HepG2 (cell line): ENCODE results near the gene SELENOS. TPM values are rescaled to one million over a fixed set of nuclear protein-coding genes. Genes with fewer than 3 reads are reported as not detected.
A peak's percentile ranks its signal among the peaks of the same experiment; 100 is the strongest.

Experiments used
- ATAC-seq: fragments of 200-7000 bp; cut with Tn5 transposase; 3 replicates; pipeline ENCODE4 v1.9.1; 2020; ENCODE audit warnings: mild to moderate bottlenecking, moderate library complexity
- BruUV-seq: library from RNA; stranded (reverse); fragments of 400-500 nt; replicated peaks from 2 replicates; lab custom pipeline; 2021; lab: Mats Ljungman, UMichigan
- CTCF ChIA-PET: fragments of 300-600 bp; formaldehyde crosslinking; extraction: SDS; loops from one replicate; lab custom pipeline; 2021; ENCODE audit warnings: low total read pairs, inconsistent platforms, low intra/inter-chr PET ratio; lab: Yijun Ruan, JAX
- POLR2A ChIA-PET: fragments of 350-600 bp; sonication (Branson Sonifier 250); formaldehyde crosslinking; loops from one replicate; lab custom pipeline; 2020; ENCODE audit warnings: antibody characterized with exemption, inconsistent platforms; lab: Yijun Ruan, JAX
- DNase-seq: peaks from one replicate; pipeline ENCODE4 v3.0.0-alpha.2; 2015; ENCODE audit warnings: low spot score
- FAIRE-seq: peaks from 3 replicates; lab custom pipeline; 2011; peaks lifted over from hg19 to GRCh38; lab: Jason Lieb, UNC
- H2AFZ ChIP-seq: one replicate; pipeline ENCODE4 v1.6.1; 2011; ENCODE audit warnings: low read length, inconsistent platforms
- H3K27ac ChIP-seq: fragments of 300-600 bp; 3 replicates; pipeline ENCODE4 v1.8.0; 2011; ENCODE audit warnings: mixed run types, mild to moderate bottlenecking, mixed read lengths, low read length, inconsistent platforms; ENCODE audit not compliant: insufficient read depth; ENCODE audit errors: extremely low read length
- H3K27me3 ChIP-seq, 2 experiments: fragments of 200-600 bp in 1 of 2; 2 replicates in 1 of 2; 3 replicates in 1 of 2; pipeline versions ENCODE4 v1.6.0 to v1.8.0; 2011; ENCODE audit warnings: low read length in 2 of 2, mild to moderate bottlenecking in 2 of 2, moderate library complexity in 2 of 2, inconsistent platforms in 1 of 2; ENCODE audit not compliant: insufficient read depth in 2 of 2, control insufficient read depth in 1 of 2
- H3K36me3 ChIP-seq, 2 experiments: fragments of 200-600 bp in 1 of 2; replicated peaks in 1 of 2; 2 replicates in 1 of 2; 3 replicates in 1 of 2; pipeline versions ENCODE4 v1.5.1 to v1.8.0; 2011; ENCODE audit warnings: low read length in 2 of 2, inconsistent platforms in 1 of 2; ENCODE audit not compliant: insufficient read depth in 2 of 2, control insufficient read depth in 1 of 2
- H3K4me1 ChIP-seq: 2 replicates; pipeline ENCODE4 v1.5.1; 2012; ENCODE audit warnings: low read length, inconsistent platforms; ENCODE audit not compliant: insufficient read depth
- H3K4me2 ChIP-seq: 2 replicates; pipeline ENCODE4 v1.6.0; 2011; ENCODE audit warnings: low read depth, low read length, inconsistent platforms
- H3K4me3 ChIP-seq, 3 experiments: fragments of 200-600 bp in 1 of 3; sonication (generic), shearing (Covaris generic) in 1 of 3; replicated peaks in 1 of 3; 2 replicates each; pipeline ENCODE4 v1.5.1; 2011 to 2016; ENCODE audit warnings: low read length in 3 of 3, inconsistent platforms in 2 of 3, low read depth in 2 of 3, mild to moderate bottlenecking in 2 of 3, control low read depth in 1 of 3, mixed read lengths in 1 of 3; ENCODE audit not compliant: insufficient read depth in 1 of 3
- H3K79me2 ChIP-seq: one replicate; pipeline ENCODE4 v1.6.1; 2011; ENCODE audit warnings: low read length, inconsistent platforms; ENCODE audit not compliant: insufficient read depth
- H3K9ac ChIP-seq: 2 replicates; pipeline ENCODE4 v1.6.0; 2011; ENCODE audit warnings: mild to moderate bottlenecking, low read depth, low read length, inconsistent platforms; ENCODE audit not compliant: insufficient read depth
- H3K9me3 ChIP-seq: 2 replicates; pipeline ENCODE4 v1.5.1; 2012; ENCODE audit warnings: mild to moderate bottlenecking, low read length
- H4K20me1 ChIP-seq: 2 replicates; pipeline ENCODE4 v1.6.0; 2011; ENCODE audit warnings: inconsistent platforms, mild to moderate bottlenecking, low read length, moderate library complexity; ENCODE audit not compliant: insufficient read depth
- DPF2 ChIP-seq: sonication (generic); formaldehyde crosslinking; IDR thresholded peaks from 2 replicates; pipeline ENCODE4 v1.4.0; 2020; ENCODE audit warnings: mild to moderate bottlenecking, low read depth, missing genetic modification reagents, borderline replicate concordance
- JUND ChIP-seq: sonication (generic); formaldehyde crosslinking; IDR thresholded peaks from 2 replicates; pipeline ENCODE4 v1.8.0; 2022; ENCODE audit warnings: mild to moderate bottlenecking, missing genetic modification reagents
- MYNN ChIP-seq: sonication (generic); formaldehyde crosslinking; IDR thresholded peaks from 2 replicates; pipeline ENCODE4 v1.4.0; 2020; ENCODE audit warnings: mild to moderate bottlenecking, low read depth, missing genetic modification reagents
- MZF1 ChIP-seq: sonication (generic); formaldehyde crosslinking; IDR thresholded peaks from 2 replicates; pipeline ENCODE4 v1.8.1; 2023; ENCODE audit warnings: mild to moderate bottlenecking, missing genetic modification reagents, borderline replicate concordance
- NFE2L1 ChIP-seq: sonication (generic); formaldehyde crosslinking; IDR thresholded peaks from 2 replicates; pipeline ENCODE4 v1.4.0; 2020; ENCODE audit warnings: missing genetic modification reagents, mild to moderate bottlenecking, borderline replicate concordance
- NRL ChIP-seq: sonication (generic); formaldehyde crosslinking; IDR thresholded peaks from 2 replicates; pipeline ENCODE4 v1.5.0; 2020; ENCODE audit warnings: missing genetic modification reagents, mild to moderate bottlenecking, moderate library complexity, borderline replicate concordance
- ZNF263 ChIP-seq: sonication (generic); formaldehyde crosslinking; IDR thresholded peaks from 2 replicates; pipeline ENCODE4 v1.4.0; 2020; ENCODE audit warnings: missing genetic modification reagents
- ZNF543 ChIP-seq: sonication (generic); formaldehyde crosslinking; IDR thresholded peaks from 2 replicates; pipeline ENCODE4 v1.4.0; 2020; ENCODE audit warnings: mild to moderate bottlenecking, missing genetic modification reagents
- WGBS: methylation state at CpG from one replicate; pipeline ENCODE4 v1.1.6; 2017; ENCODE audit warnings: low lambda C conversion rate; 5-methylcytosine and 5-hydroxymethylcytosine counted together
- in situ Hi-C: cut with HindIII; loops from 2 replicates; pipeline ENCODE4 v1.10.0; 2017; ENCODE audit warnings: low pct_unique_long_range_greater_than_20kb; ENCODE audit not compliant: extremely low pct_ligation_motif_present
- intact Hi-C: fragments of 100-400 bp; cut with micrococcal nuclease; formaldehyde crosslinking; loops from one replicate; pipeline ENCODE4 v1.10.0; 2022; ENCODE audit not compliant: unreplicated experiment
- polyA plus RNA-seq, 8 experiments: library from polyadenylated mRNA; depleted of rRNA in 3 of 8; stranded (reverse) in 7 of 8; unstranded in 1 of 8; fragments of >200 nt; fragmentation: Illumina TruSeq in 4 of 8; extraction: Trizol in 4 of 8; gene quantifications; 2 replicates each; pipeline versions ENCODE4 v1.2.1 to v1.2.3, GENCODE V29; 2011 to 2016; ENCODE audit warnings: low read depth in 4 of 8, missing spikeins in 1 of 8, mixed read lengths in 1 of 8; ENCODE audit not compliant: insufficient read depth in 1 of 8
- total RNA-seq, 5 experiments: library from RNA; depleted of rRNA; stranded (reverse); fragments of >200 nt; fragmentation: Illumina TruSeq; extraction: Trizol; gene quantifications; 2 replicates each; pipeline ENCODE4 v1.2.3, GENCODE V29; 2016; ENCODE audit warnings: low read depth in 1 of 5
- TF ChIP-seq, protein P1 (sequence below): sonication (generic); formaldehyde crosslinking; IDR thresholded peaks from 2 replicates; pipeline ENCODE4 v1.4.0; 2020; ENCODE audit warnings: mild to moderate bottlenecking, missing genetic modification reagents, borderline replicate concordance
- TF ChIP-seq, protein P2 (sequence below): sonication (generic); formaldehyde crosslinking; IDR thresholded peaks from 2 replicates; pipeline ENCODE4 v1.5.1; 2020; ENCODE audit warnings: missing genetic modification reagents, mild to moderate bottlenecking, borderline replicate concordance

SELENOS gene
- total and polyA plus RNA-seq, 2 of the 13 experiments (the other 11 are each of a cell fraction or from before 2014, with no cell fraction given): 63.0 to 66.1 TPM

- CTCF ChIA-PET: no interaction called here
- in situ Hi-C loops: loop anchor here (5.0 to 25.0 kb wide), 4 partner anchors 170 to 592 kb away; partner anchors contain the start of gene LRRK1
Measured at GRCh38 chr15:101254157-101255050, 22.9 kb downstream of the SELENOS start.

DNA sequence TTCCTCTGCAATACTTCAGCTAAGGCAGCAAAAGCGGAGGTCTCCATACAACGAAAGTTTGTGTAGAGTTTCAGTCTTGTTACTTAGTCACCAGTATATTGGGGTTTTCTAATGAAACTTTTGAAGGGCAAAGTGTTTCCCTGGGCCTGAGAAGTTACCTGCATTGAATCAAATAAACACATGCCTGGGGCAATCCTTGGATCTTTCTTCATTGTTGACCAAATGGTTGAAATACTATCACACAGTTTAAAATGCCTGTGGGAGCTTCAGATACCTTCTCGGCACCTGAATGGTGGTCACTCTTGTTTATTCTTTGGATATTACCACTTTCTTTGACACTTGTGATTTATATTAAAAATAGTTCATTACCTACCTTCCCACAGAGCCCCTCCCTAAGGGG lies 24.4 kb downstream of the SELENOS start:
- FAIRE-seq (no peak), DNase-seq (no peak), ATAC-seq (no peak)
- in situ Hi-C loops: loop anchor here (10.0 to 25.0 kb wide), 3 partner anchors 168 to 591 kb away; partner anchors contain the start of gene LRRK1
- ChIA-PET CTCF (no interaction called here), POLR2A (interaction anchor here (1.6 to 1.7 kb wide), 2 partner anchors 162 to 182 kb away, joined by 8 read pairs; no protein-coding TSS in a partner anchor)
- WGBS: 18% methylated on average over 3 of the region's 3 CpGs
- intact Hi-C loops: loop anchor here (1.0 to 10.0 kb wide), 3 partner anchors 128 to 338 kb away; partner anchors contain the start of gene LRRK1
- BruUV-seq: no TSS peak
- Histone ChIP-seq H4K20me1 (peaks cover 10% of the 10 kb centered on the region), H3K79me2 (peaks cover 27% of the 10 kb centered on the region), H3K27me3 (no peaks in the 10 kb centered on the region), H3K36me3 (no peaks in the 10 kb centered on the region), H3K9me3 (no peaks in the 10 kb centered on the region), H3K4me3 (peak overlapping the region; percentile 72 to 81 (median 77)), H3K27ac (no peak overlapping the region), H3K9ac (peak overlapping the region; percentile 72), H2AFZ (peak overlapping the region; percentile 58), H3K4me1 (peaks cover 55% of the 10 kb centered on the region), H3K4me2 (peak overlapping the region; percentile 80)
- TF ChIP-seq MYNN (CRISPR knock-in tag): no peak
- TF ChIP-seq, protein P1, sequence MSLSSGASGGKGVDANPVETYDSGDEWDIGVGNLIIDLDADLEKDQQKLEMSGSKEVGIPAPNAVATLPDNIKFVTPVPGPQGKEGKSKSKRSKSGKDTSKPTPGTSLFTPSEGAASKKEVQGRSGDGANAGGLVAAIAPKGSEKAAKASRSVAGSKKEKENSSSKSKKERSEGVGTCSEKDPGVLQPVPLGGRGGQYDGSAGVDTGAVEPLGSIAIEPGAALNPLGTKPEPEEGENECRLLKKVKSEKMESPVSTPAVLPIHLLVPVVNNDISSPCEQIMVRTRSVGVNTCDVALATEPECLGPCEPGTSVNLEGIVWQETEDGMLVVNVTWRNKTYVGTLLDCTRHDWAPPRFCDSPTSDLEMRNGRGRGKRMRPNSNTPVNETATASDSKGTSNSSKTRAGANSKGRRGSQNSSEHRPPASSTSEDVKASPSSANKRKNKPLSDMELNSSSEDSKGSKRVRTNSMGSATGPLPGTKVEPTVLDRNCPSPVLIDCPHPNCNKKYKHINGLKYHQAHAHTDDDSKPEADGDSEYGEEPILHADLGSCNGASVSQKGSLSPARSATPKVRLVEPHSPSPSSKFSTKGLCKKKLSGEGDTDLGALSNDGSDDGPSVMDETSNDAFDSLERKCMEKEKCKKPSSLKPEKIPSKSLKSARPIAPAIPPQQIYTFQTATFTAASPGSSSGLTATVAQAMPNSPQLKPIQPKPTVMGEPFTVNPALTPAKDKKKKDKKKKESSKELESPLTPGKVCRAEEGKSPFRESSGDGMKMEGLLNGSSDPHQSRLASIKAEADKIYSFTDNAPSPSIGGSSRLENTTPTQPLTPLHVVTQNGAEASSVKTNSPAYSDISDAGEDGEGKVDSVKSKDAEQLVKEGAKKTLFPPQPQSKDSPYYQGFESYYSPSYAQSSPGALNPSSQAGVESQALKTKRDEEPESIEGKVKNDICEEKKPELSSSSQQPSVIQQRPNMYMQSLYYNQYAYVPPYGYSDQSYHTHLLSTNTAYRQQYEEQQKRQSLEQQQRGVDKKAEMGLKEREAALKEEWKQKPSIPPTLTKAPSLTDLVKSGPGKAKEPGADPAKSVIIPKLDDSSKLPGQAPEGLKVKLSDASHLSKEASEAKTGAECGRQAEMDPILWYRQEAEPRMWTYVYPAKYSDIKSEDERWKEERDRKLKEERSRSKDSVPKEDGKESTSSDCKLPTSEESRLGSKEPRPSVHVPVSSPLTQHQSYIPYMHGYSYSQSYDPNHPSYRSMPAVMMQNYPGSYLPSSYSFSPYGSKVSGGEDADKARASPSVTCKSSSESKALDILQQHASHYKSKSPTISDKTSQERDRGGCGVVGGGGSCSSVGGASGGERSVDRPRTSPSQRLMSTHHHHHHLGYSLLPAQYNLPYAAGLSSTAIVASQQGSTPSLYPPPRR (CRISPR knock-in tag): no peak
- TF ChIP-seq, protein P2, sequence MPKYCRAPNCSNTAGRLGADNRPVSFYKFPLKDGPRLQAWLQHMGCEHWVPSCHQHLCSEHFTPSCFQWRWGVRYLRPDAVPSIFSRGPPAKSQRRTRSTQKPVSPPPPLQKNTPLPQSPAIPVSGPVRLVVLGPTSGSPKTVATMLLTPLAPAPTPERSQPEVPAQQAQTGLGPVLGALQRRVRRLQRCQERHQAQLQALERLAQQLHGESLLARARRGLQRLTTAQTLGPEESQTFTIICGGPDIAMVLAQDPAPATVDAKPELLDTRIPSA (CRISPR knock-in tag): no peak
- TF ChIP-seq MZF1 (CRISPR knock-in tag): no peak
- TF ChIP-seq DPF2 (CRISPR knock-in tag): no peak
- TF ChIP-seq ZNF263: no peak
- TF ChIP-seq NFE2L1 (CRISPR knock-in tag): no peak
- TF ChIP-seq NRL (CRISPR knock-in tag): no peak
- no peak for TF ChIP-seq ZNF543 (CRISPR knock-in tag)

More at GRCh38 chr15:101254157-101255050, 22.9 kb downstream of the SELENOS start:
- Histone ChIP-seq H2AFZ (no peak overlapping the region), H3K4me1 (peaks cover 55% of the 10 kb centered on the region), H3K9me3 (no peaks in the 10 kb centered on the region), H3K79me2 (peaks cover 15% of the 10 kb centered on the region), H3K9ac (no peak overlapping the region), H4K20me1 (peaks cover 10% of the 10 kb centered on the region), H3K4me2 (no peak overlapping the region), H3K4me3 (no peak overlapping the region), H3K27ac (no peak overlapping the region), H3K27me3 (peaks cover 0 to 4% of the 10 kb centered on the region in 2 experiments; a peak in 1 of 5 replicates), H3K36me3 (no peaks in the 10 kb centered on the region)
- WGBS: 65% methylated on average over 10 of the region's 11 CpGs
- intact Hi-C loops: loop anchor here (10.0 kb wide), 2 partner anchors 130 to 340 kb away; partner anchors contain the start of gene LRRK1
- TF ChIP-seq JUND (CRISPR knock-in tag): no peak
- BruUV-seq: no TSS peak
- DNase-seq (no peak), ATAC-seq (no peak), FAIRE-seq (no peak)
- POLR2A ChIA-PET: interaction anchor here (1.4 kb wide), 1 partner anchor 11 kb away, joined by 4 read pairs; no protein-coding TSS in a partner anchor
